HG03095 (cell line): ENCODE data around the gene TMEM11.
"Not testable (repeated sequence)": the region's sequence is repeated elsewhere in the genome, so short reads cannot be mapped to it uniquely, and the experiment has no call there.

Source experiments
- ATAC-seq: cut with Tn5 transposase; IDR thresholded peaks from one replicate; pipeline ENCODE4 v1.9.1; 2021; ENCODE audit warnings: moderate library complexity; ENCODE audit not compliant: unreplicated experiment

Gene TMEM11

DNA sequence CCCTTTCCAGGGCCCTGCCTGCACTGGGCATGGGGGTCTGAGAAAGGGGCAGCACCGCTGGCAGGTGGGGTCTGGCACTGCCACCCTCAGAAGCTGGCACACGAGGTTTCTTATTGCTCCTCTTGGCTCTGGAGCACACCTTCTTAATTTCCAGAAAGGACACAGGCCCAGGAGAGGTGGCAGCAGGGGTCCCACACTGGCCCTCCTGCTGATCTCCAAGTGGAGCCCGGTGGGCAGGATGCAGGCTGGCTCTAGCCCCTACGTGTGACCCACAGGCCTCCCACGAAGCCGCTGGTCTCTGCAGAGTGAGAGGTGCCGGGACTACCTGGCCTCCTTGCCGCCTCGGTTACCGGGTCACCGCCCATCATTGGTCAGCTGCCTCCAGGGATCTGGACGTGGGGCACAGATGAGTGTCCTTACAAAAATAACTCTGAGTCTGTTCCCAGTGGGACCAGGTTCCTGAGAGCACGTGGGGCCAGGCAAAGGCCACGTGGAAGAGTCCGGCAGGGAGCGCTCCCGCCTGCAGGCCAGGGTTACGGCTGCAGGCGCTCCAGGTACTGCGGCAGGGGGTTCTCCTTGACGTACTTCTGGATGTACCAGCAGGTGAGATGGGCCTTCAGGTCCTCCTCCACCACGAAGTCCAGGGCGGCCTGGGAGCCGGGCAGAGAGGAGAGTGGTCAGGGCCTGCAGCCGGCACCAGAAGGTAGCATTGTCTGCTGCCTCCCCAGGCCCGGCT, 29.0 kb upstream of the TMEM11 start:
- ATAC-seq: no peak

GRCh38 chr17:21242026-21242697, 28.2 kb upstream of the TMEM11 start:
- ATAC-seq: no peak

DNA sequence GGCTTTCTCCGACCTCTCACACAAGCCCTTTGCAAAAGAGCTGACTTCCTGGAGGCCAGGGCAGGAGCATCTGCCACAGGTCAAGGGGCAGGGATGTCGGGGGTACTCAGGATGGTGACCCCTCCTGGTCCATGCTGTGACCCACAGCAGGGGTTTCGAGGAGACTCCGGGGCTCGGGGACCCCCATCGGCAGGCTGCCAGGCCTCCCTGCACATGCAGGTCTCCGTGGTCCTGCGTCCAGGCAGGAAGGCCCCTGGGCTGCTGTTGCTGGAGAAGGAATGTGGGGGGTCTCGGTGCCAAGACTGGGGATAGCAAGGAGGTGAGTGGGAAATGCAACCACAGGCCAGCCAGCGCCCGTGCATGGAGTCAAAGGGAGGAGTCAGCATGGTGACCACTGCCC, 27.6 kb upstream of the TMEM11 start:
- ATAC-seq: no peak

GRCh38 chr17:21240369-21241055, 26.6 kb upstream of the TMEM11 start:
- ATAC-seq: no peak

GRCh38 chr17:21239680-21240368, 25.9 kb upstream of the TMEM11 start:
- ATAC-seq: no peak

DNA sequence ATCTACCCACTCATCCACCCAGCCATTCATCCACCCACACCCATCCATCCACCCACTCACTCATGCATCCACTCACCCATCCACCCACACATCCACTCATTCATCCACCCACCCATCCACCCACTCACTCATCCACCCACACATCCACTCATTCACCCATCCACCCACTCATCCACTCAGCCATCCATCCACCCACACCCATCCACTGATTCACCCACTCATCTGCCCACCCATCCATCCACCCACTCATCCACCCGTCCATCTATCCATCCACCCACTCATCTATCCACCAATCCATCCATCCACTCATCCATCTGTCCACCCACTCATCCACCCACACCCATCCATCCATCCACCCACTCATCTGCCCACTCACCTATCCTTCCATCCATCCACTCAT, 22.0 kb upstream of the TMEM11 start:
- ATAC-seq: no peak

GRCh38 chr17:21233581-21234347, 19.8 kb upstream of the TMEM11 start:
- ATAC-seq: no peak

DNA sequence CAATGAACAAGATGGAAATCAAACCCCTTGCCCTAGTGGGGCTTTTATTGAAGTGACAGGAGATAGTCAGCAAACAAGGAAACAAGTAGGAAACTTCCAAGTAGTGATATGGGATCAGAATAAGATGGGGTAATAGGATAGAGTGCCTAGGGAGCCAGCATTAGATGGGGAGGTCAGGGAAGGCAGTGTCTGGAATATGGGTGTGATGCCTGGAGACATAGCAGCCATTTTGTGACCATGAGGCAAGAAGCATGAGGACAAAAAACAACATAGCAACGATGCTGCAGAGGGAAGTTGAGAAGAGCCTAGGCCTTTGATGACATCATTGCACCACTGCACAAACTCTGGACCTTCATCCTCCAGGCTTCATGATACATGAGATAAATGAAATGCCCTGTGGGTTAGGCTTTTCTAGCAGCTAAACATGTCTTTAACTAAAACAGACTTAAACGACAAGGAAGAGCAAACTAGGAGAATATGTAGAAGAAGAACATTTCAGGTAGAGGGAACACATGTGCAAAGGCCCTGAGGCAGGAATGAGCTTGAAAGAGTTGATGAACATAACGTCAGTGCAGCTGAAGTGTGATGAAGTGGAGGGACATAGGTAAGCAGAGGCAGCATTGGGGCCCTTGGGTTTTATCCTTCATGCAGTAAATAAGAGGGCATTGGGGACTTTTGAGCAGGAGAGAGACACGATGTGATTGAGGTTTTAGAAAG, 18.2 kb upstream of the TMEM11 start:
- ATAC-seq: no peak

DNA sequence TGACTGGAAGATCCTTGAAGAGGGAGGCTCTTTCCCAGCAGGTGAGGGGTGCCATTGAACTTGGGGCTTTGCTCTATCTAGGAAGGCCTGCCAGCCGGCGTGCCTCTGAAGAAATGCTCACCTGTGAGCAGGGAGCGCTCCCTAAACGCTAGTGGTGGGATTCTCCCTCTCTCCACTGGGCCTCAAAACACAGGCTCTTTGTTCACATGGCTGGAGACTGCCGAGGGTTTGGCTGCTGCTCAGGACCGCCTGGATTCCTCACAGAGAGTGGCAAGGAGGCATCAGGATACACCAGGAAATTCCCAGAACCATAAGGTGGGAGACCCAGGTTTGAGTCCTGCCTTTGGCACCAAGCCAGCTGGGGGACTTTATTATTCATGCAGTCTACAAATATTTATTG, 17.6 kb upstream of the TMEM11 start:
- no peak for ATAC-seq

- no peak for ATAC-seq
These were observed 14.9 kb upstream of the TMEM11 start for GRCh38 chr17:21228845-21229244.

DNA sequence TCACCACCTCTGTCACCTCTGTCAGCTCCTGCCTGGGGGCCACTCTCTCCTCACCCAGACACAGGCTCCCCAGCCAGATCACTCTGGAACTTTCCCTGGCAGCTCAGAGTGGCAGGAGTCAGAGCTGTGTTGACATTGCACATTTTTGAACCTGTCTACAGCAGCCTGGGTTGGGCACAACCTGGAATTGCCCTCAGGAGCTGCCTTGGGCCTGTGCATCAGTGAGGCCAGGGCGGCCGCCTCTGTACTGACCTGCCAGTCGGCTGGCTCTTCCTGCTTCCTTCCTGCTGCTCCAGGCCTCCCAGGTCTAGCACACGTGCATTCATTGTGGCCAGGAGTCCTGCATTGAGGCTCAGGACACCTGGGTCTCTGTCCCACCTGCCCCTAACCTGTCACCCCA, 14.2 kb upstream of the TMEM11 start:
- no peak for ATAC-seq

DNA sequence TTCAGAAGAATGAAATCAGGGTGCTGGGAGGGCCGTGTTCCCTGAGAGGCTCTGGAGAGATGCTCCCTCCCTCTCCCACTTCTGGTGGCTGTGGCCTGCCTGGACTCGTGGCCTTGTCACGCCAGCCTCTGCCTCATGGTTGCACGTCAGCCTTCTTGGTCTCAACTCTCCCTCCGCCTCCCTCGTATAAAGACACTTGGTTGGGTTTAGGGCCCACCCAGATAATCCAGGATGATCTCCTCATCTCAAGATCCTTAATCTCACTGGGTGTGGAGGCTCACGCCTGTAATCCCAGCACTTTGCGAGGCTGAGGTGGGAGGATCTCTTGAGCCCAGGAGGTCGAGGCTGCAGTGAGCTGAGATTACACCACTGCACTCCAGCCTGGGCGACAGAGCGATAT, 13.3 kb upstream of the TMEM11 start:
- ATAC-seq: not testable (repeated sequence)

GRCh38 chr17:21223086-21223485, 9.1 kb upstream of the TMEM11 start:
- no peak for ATAC-seq

DNA sequence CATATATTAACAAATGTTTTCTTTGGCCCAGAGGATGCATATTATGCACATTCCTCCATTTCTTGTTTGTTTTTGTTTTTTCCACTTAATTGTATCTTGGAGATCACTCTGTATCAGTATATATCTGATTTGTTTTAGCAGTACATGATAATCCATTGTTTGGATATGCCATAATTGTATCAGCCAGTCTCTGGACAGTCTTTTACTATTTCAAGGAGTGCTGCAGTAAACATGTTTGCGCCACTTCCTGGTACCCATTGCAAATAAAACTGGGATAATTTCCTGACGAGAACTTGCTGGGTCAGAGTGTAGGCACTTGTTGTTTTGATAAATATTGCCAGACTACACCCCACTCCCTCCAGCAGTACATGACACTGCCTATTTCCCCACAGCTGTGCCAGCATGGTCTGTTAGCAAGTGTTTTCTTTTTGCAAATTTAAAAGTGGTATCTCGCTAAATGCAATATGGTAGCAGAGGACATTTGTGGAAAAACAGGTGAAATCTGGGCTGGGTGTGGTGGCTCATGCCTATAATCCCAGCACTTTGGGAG, 4.9 kb upstream of the TMEM11 start:
- no peak for ATAC-seq

GRCh38 chr17:21218101-21218500, 4.1 kb upstream of the TMEM11 start:
- no peak for ATAC-seq

DNA sequence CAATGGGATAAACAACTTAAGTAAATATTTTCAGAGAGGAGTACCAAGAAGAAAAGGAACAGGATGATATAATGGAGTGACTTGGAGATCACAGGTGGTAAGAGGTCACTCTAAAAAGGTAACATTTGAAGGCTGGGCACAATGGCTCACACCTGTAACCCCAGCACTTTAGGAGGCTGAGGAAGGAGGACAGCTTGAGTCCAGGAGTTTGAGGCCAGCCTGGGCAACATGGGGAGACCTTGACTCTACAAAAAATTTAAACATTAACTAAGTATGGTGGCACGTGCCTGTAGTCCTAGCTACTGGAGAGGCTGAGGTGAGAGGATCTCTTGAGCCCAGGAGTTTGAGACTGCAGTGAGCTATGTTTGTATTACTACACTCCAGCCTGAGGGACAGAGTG, 3.4 kb upstream of the TMEM11 start:
- no peak for ATAC-seq

- ATAC-seq: no peak
These were observed 2.0 kb upstream of the TMEM11 start for GRCh38 chr17:21215935-21216334.

GRCh38 chr17:21214777-21215541, 998 bp upstream of the TMEM11 start:
- peak; percentile 10 for ATAC-seq

- peak; percentile 2 for ATAC-seq
These were observed 335 bp downstream of the TMEM11 start for GRCh38 chr17:21213638-21214014.
